Testis (tissue), 2 donors: ENCODE measurements around the gene PLET1.

Source experiments
- POLR2A ChIP-seq: fragments of 450-650 bp; IDR thresholded peaks from one replicate; pipeline ENCODE4 v1.6.1; 2017; ENCODE audit warnings: antibody characterized with exemption, mild to moderate bottlenecking, moderate library complexity
- TF ChIP-seq, protein P1 (sequence below), 3 experiments: fragments of 450-650 bp in 2 of 3; fragments of 200-600 bp in 1 of 3; sonication (generic) in 1 of 3; IDR thresholded peaks; one replicate each; pipeline ENCODE4 v1.5.1; 2016 to 2019; ENCODE audit warnings: antibody characterized with exemption in 3 of 3, mild to moderate bottlenecking in 2 of 3, moderate library complexity in 1 of 3

DNA sequence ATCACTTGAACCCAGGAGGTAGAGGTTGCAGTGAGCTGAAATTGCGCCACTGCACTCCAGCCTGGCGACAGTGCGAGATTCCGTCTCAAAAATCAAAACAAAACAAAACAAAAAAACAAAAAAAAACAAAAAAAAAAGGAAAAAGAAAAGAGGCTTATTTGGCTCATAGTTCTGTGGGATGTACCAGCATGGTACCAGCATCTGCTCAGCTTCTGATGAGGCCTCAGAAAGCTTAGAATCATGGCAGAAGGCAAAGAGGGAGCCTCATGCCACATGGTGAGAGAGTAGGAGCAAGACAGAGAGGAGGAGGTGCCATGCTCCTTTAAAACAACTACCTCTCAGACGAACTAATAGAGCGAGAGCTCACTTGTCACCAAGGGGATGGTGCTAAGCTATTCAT lies 45.0 kb downstream of the PLET1 start:
- TF ChIP-seq, protein P1, sequence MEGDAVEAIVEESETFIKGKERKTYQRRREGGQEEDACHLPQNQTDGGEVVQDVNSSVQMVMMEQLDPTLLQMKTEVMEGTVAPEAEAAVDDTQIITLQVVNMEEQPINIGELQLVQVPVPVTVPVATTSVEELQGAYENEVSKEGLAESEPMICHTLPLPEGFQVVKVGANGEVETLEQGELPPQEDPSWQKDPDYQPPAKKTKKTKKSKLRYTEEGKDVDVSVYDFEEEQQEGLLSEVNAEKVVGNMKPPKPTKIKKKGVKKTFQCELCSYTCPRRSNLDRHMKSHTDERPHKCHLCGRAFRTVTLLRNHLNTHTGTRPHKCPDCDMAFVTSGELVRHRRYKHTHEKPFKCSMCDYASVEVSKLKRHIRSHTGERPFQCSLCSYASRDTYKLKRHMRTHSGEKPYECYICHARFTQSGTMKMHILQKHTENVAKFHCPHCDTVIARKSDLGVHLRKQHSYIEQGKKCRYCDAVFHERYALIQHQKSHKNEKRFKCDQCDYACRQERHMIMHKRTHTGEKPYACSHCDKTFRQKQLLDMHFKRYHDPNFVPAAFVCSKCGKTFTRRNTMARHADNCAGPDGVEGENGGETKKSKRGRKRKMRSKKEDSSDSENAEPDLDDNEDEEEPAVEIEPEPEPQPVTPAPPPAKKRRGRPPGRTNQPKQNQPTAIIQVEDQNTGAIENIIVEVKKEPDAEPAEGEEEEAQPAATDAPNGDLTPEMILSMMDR (IDR thresholded peaks at IDR 0.05), result no peak
- no peak for TF ChIP-seq POLR2A
